Inferior parietal cortex (tissue), 1 donor: ENCODE data around the gene GSTA4.

ENCODE experiments used
- DNase-seq: peaks from one replicate; pipeline ENCODE4 v3.0.0-alpha.2; 2016; ENCODE audit errors: extremely low spot score

The GSTA4 gene, protein sequence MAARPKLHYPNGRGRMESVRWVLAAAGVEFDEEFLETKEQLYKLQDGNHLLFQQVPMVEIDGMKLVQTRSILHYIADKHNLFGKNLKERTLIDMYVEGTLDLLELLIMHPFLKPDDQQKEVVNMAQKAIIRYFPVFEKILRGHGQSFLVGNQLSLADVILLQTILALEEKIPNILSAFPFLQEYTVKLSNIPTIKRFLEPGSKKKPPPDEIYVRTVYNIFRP

DNA sequence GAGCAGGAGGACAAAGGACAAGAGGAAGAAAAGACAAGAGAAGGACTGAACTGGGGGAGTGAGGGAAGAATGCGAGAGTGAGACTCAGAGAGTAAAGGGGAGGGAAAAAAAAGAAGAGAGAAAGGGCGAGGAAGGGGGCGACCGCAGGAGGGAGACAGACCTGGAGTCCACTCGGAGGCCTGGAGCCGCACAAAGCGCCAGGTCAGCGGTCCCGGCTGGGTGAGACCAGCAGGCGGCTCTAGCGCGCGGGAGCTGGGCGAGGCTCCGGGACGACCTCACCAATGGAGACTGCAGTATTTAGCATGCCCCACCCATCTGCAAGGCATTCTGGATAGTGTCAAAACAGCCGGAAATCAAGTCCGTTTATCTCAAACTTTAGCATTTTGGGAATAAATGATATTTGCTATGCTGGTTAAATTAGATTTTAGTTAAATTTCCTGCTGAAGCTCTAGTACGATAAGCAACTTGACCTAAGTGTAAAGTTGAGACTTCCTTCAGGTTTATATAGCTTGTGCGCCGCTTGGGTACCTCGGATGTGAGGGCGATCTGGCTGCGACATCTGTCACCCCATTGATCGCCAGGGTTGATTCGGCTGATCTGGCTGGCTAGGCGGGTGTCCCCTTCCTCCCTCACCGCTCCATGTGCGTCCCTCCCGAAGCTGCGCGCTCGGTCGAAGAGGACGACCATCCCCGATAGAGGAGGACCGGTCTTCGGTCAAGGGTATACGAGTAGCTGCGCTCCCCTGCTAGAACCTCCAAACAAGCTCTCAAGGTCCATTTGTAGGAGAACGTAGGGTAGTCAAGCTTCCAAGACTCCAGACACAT is at the start of gene GSTA4:
Gene GSTA4 (minus strand): TSS at position 196 of the 824 bp plus-strand sequence. CDS start 1,041 bp downstream, outside the sequence.
- DNase-seq = peak; percentile 98

DNA sequence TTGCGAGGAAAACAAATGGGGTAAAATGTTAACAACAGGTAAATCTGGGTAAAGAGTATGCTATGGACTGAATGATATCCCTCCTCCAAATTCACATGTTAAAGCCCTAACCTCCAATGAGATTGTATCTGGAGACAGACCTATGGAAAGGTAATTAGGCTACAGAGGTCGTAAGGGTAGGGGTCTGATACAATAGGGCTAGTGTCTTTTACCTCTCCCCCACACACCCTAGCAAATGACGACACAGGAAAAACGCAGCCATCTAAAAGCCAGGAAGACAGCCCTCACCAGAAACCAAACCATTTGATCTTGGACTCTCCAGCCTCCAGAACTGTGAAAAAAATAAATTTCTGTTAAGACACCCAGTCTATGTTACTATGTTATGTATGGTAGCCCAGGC is 49.5 kb upstream of the GSTA4 start:
- no peak for DNase-seq

DNA sequence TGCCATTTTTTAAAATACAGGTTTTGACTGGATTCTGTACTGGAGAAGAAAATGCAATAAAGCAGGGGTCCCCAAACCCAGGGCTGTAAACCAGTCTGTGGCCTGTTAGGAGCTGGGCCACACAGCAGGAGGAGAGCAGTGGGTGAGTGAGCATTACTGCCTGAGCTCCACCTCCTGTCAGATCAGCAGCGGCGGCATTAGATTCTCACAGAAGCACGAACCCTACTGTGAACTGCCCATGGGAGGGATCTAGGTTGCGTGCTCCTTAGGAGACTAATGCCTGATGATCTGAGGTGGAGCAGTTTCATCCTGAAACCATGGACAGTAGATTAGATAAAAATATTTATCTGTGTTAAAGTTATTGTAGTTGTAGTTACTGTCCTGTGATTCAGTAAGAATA is 49.0 kb upstream of the GSTA4 start:
- DNase-seq = no peak

- DNase-seq = no peak
Measured at GRCh38 chr6:53043581-53043980, 48.5 kb upstream of the GSTA4 start.

GRCh38 chr6:53042112-53042511 is 47.0 kb upstream of the GSTA4 start:
- peak; percentile 63 for DNase-seq

GRCh38 chr6:53041356-53041755 is 46.3 kb upstream of the GSTA4 start:
- no peak for DNase-seq

DNA sequence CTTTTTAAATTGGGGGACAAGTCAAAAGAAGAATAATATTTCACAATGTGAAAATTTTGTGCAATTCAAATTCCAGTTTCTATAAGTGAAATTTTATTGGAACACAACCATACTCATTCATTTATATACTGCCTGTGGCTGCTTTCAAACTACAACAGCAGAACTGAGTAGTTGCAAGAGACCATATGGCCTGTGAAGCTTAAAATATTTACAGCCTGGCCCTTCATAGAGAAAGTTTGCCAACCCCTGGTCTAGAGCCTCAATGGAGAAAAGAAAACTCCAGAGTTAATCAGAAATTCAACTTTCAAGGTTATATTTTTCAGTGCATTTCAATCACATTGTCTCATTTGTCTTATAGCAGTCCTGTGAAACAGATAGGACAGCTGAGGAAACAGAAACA is 43.5 kb upstream of the GSTA4 start:
- DNase-seq = no peak

GRCh38 chr6:53038141-53038540 is 43.1 kb upstream of the GSTA4 start:
- DNase-seq = no peak

DNA sequence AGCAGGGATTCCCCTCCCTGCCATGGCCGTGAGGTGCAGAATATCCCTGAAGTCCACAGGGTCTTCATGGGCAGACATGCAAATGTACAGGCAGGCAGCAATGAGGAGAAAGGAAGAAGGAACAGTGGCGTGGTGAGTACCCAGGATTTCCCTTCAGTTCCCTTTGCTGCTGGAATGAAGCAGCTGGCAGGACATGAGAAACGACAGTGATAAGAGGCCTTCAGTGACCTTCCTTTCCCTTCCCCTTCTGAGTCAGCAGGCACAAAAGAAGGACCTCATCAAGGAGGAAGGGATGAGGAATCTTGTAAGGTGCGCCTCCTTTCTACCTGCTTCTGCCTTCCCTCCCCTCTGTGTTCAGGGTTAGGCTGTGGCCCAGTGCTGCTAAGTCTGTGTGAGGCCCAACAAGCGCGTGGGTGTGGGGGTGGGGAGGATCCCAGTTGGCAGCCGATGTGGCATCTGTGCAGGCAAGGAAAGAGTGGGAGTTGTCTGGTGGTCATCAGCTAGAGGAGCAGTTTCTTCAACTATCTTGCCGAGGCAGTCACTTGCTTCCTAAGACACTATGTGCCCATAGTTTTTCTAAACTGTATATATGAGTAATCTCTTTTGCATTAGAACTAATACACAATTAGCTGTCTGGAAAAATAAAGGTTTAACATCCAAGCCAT is 40.6 kb upstream of the GSTA4 start:
- no peak for DNase-seq

- no peak for DNase-seq
Measured at GRCh38 chr6:53033764-53034163, 38.7 kb upstream of the GSTA4 start.

DNA sequence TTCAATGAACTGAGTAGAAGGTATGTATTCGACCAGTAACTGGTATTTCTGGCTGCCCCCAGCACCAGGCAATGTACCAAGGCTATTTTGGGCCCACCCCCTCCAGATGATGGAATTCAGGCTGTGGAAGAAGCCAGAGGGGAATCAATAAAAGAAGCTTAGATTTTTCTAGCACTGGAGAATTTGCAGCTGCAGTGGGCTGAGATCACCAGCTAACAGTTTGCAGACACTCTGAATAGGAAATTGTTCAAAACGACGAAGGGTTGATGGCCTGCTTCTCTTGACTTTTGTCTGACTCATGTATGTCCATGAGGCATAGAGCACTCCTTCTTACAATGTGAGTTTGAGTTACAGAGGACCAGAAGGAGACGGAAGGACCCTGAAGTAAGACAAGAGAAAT is 37.8 kb upstream of the GSTA4 start:
- peak; percentile 74 for DNase-seq

DNA sequence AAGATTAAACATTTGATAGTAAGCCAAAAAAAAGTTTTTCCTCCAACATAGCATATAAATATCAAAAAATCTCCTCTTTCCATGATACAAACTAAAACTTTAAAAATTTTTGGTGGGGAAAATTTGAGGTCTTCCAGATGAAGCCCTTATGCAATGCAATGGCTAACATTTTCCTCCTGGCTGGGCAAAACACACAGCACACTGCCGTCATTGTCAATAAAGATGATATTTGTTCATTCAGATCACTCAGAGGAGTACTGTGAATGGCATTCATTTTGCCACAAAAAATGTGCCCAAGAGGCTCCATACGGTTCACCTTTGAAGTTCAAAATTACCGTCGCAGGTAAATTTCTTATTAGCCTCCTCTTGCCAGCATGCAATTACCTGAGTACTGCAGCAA is 36.2 kb upstream of the GSTA4 start:
- DNase-seq = no peak

DNA sequence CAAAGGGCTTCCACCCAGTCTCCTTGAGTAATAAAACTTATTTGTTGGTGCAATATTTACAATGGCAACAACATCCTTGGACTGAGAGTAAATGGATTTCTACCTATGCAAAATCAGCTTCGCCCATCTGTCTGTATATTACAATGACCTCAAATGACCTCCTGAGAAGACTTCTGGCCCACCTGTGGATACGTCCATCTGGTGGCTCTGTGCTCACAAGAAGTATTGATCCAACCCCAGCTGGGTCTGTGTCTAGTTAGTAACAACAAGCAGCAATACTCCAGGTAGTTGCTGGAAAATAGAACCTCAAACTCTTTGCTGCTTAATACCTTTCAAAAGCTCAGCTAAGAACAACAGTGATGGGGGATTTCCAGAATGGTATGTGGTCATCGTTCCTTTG is 34.7 kb upstream of the GSTA4 start:
- no peak for DNase-seq

DNA sequence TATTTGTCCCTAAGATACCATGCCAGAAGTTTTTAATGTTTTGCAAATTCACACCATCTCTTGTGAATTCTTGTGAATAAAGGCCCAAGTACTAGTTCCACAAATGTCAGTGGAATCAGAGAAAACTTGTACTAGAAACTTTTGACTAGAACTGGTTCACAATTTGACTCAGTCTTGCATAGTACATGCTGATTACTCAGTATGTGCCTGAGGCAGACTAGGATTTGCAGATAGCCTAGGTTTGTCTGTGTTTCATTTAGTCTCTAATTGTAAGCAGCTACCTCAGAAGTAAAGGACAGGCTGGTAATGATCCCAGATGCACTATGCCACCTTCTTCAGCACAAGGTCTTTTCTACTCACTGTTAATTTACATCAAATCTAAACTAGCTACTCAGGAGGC is 34.2 kb upstream of the GSTA4 start:
- DNase-seq = no peak

DNA sequence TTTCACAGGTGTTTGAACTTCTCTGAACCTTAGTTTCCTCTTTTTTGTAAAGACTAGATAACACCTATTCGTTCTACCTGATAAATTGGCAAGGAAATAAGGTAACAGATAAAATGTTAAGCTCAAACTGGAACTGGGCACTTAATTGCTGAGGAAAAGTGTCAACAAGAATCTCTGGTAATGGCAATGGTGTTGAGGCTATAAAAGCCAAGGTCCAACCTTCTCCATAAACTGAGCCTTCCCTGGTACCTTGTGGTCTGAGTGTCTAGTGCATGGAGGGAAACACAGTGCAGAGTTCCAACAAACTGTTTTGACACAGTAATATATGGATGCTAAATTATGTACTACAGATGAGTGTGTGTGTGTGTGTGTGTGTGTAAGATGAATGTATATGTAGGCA is 33.4 kb upstream of the GSTA4 start:
- DNase-seq = no peak

GRCh38 chr6:53027131-53027718 is 32.1 kb upstream of the GSTA4 start:
- DNase-seq = no peak

DNA sequence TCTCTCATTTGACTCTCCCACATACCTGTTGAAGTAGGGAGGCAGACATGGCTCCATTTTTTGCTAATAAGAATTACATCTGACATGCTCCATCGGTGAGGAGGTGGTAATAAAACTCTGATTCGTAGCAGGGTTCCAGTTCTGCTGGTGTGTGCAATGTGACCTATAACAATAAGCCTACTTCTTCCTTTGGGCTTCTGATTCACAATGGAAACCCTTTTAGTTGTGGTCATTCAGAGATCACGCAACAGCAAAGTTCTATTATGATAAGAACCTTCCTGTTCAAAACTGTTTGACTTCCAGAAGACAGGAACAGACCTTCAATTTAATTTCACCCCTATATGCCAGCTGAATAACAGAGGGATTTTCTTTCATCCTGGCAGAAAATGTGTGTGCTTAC is 31.4 kb upstream of the GSTA4 start:
- no peak for DNase-seq

DNA sequence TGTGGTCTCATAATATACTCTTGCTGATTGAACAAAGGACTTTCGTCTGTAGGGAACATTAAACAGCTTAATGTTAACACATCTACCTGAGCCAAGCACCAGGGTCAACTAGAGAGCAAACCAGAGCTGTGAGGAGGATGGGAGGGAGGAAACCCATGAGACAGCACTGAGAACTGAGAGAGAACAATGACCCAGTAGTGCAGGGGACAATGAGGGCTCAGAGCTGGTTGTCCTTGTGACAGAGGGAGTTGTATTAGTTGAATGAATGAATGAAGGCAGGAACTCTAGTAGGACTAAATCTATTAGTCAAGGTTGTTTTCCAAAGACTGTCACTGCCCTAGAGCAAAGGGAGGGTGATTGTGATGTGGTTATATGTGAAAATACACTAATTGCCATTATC is 28.2 kb upstream of the GSTA4 start:
- peak; percentile 73 for DNase-seq

DNA sequence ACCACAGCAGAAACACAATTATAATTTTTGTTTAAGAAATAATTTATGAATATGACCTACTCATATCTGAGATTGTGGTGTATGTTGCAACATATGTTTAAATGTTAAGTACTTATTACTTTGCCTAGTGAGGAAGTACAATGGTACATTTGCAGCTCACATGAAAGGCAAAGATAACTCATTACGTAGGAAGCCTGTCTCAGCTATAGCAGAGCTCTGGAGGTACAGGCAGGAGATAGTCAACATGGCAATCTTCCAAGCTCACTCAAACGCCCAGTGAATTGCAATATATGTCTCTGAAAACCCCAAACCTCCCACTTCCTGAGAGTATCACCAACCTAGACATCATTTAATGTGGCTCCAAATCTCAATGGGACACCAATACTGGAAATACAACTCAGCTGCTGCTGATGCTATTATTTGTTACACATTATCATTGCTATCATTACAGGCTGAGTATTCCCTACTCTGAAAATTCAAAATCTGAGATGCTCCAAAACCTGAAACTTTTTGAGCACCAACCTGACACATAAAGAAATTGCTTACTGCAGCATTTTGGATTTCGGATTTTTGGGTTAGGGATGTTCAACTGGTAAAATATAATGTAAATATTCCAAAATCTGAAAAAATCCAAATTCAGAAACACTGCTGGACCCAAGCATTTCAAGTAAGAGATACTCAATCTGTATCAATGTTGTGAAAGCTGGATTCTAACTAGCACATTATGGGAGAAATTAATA is 25.1 kb upstream of the GSTA4 start:
- no peak for DNase-seq

DNA sequence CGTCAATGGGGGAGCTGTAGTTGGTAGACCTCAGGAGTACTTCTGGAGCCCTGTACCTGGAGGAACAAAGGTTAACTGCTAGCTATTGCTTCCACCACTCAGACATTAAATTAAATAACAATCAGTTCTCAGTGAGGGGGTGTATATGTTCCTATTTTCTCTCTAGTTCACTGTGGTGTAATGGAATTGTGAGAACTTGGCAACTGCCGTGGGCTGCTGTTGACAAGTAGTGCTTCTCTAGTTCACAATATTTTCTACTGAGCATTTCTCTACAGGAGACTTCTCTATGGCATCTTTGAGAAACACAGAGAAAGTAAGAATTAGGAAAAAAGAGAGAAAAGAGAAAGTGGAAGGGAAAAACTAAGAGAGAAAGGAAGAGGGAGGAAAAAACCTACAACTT is 23.4 kb upstream of the GSTA4 start:
- DNase-seq = no peak

DNA sequence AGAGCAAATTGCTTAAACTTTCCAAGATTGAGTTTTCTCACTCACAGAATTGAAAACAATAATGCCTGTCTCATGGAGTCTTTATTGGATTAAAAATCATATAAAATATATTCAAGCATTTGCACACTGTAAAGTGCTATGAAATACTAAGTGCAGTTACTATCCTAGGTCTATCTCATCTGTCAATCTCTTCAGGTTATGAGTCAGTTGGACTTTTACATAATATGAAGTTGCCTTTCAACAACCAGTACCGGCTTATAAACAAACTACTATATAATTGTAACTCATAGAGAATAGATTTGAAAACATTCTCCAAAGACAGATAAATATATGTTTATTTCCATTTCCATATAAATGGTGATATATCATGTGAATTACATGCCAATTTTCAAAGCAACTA is 20.4 kb upstream of the GSTA4 start:
- no peak for DNase-seq

DNA sequence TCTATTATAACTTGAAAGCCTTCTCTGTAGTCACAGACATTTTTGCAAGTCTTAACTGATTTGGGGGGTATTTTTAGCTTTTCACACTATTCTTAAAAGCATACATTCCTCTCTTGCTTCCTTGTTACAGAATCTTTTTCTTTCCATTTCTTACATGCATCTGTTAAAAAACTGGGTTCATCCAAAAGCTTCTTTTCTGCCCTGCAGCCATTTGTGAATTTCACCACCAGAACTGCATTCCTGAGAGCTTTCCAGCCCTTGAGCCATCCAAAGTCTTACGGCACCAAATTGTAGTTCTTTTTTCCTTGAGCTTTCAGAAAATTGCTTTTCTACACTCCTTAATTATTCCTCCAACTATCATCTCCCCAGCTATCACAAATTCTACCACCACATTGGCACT is 19.7 kb upstream of the GSTA4 start:
- DNase-seq = no peak
